ENCODE data around the gene CDK19.

The CDK19 gene

DNA sequence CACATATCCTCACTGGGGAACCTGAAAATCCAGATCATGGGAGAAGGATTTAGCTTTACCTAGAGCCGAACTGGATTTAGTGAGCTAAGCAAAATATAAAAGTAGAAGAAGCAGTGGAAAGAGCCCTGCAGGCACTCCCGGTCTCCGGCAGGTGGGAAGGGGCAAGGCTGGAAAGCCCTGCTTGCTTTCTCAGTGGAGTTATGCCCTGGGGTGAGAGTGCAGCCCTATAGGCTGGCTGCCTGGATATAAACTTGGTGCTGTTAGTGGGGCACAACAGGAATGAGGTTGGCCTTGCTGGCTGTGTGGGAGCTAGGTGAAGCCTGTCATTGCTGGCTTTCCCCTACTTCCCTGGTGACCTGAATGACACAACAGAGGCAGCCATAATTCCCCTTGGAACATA lies 122.0 kb downstream of the CDK19 start:
- TF ChIP-seq FOXP2 (optimal IDR thresholded peaks at IDR 0.05; ENCODE audit: control extremely low read depth, extremely low read length, insufficient read depth) (no peak), EZH2 (IDR thresholded peaks at IDR 0.05) (no peak), POLR2AphosphoS5 (IDR thresholded peaks at IDR 0.05; ENCODE audit: borderline replicate concordance, low read depth, low read length) (no peak)
- no peak for DNase-seq (ENCODE audit: low read depth, low spot score)
- H3K27ac ChIP-seq = no peak overlapping the region
- H3K36me3 ChIP-seq (ENCODE audit: insufficient read depth, low read length) = no peaks in the 10 kb centered on the region
- no peak overlapping the region for H3K4me3 ChIP-seq
- no peaks in the 10 kb centered on the region for H3K9me3 ChIP-seq (ENCODE audit: low read depth, low read length)
- H3K9ac ChIP-seq (ENCODE audit: insufficient read length) = no peak overlapping the region

DNA sequence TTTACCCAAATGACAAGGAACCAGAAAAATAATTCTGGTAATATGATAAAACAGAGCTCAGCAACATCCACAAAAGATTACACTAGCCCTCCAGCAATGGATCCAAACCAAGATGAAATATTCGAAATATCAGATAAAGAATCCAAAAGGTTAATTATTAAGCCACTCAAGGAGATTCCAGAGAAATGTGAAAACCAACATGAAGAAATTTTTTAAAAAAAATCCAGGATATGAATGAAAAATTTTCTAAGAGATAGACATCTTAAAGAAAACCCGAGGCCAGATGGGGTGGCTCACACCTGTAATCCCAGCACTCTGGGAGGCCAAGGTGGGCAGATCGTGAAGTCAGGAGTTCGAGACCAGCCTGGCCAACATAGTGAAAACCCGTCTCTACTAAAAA lies 124.4 kb downstream of the CDK19 start:
- no peak for TF ChIP-seq FOXP2 (optimal IDR thresholded peaks at IDR 0.05; ENCODE audit: control extremely low read depth, extremely low read length, insufficient read depth)
- TF ChIP-seq EZH2 (IDR thresholded peaks at IDR 0.05) = no peak
- no peak for TF ChIP-seq POLR2AphosphoS5 (IDR thresholded peaks at IDR 0.05; ENCODE audit: borderline replicate concordance, low read depth, low read length)
- Histone ChIP-seq H3K9me3 (ENCODE audit: low read depth, low read length) (no peaks in the 10 kb centered on the region), H3K4me3 (no peak overlapping the region), H3K9ac (ENCODE audit: insufficient read length) (no peak overlapping the region), H3K36me3 (ENCODE audit: insufficient read depth, low read length) (no peaks in the 10 kb centered on the region), H3K27ac (no peak overlapping the region)
- no peak for DNase-seq (ENCODE audit: low read depth, low spot score)

DNA sequence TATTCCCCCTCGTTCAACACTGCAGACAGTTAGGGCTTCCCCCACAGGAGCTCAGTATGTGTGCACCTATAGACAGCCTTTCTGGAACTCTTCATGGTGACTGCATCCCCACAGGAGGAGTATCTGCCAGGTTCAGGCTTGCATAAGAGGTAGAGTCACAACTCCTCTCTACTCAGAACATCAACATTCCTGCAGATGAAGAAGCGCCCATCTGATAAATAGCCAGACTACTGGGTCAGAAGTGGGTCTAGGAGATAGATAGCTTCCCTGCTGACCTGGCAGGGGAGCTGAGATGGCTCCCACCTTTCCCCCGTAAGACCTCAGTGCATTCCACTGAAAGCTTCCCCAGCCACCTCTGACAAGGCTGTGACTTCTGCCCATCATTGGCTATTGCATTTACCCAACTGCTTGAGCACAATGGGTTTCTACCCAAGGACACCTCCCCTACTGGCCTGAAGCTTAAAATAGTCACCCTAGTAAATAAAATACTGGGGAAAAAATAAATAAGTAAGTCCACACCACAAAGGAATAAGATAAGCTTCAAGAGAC lies 125.1 kb downstream of the CDK19 start:
- no peak overlapping the region for H3K4me3 ChIP-seq
- no peaks in the 10 kb centered on the region for H3K9me3 ChIP-seq (ENCODE audit: low read depth, low read length)
- H3K36me3 ChIP-seq (ENCODE audit: insufficient read depth, low read length) = no peaks in the 10 kb centered on the region
- H3K27ac ChIP-seq = no peak overlapping the region
- no peak for DNase-seq (ENCODE audit: low read depth, low spot score)
- no peak overlapping the region for H3K9ac ChIP-seq (ENCODE audit: insufficient read length)
- TF ChIP-seq FOXP2 (optimal IDR thresholded peaks at IDR 0.05; ENCODE audit: control extremely low read depth, extremely low read length, insufficient read depth) = no peak
- TF ChIP-seq EZH2 (IDR thresholded peaks at IDR 0.05) = no peak
- no peak for TF ChIP-seq POLR2AphosphoS5 (IDR thresholded peaks at IDR 0.05; ENCODE audit: borderline replicate concordance, low read depth, low read length)

DNA sequence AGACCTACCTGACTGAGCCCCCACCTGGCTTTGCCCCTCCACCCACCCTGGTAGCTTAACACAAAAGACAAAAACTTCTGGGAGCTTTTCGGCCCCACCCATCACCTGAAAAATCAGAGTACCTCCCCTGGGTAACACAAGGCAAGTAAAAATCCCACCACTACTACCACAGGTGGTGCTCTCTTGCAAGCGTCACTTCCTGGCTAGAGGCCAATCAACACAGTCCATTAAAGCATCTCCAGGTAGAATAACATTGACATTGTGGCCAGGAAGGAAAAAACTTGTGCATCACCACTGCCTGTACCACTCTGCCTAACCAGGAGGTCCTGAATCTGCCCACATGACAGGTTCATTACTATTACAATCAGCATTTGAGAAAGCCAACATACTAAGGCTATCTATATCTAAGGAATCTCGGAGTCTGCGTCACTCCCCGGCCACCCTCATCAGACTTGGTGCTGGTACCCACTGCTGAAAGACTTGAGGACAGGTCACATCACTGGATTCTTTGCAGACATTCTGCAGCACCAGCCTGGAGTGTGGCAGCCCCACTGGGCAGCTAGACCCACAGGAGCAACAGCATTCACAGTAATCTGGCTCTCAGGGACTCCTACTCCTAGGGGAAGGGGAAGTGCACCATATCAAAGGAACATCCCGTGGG lies 125.9 kb downstream of the CDK19 start:
- no peaks in the 10 kb centered on the region for H3K36me3 ChIP-seq (ENCODE audit: insufficient read depth, low read length)
- H3K4me3 ChIP-seq = no peak overlapping the region
- H3K27ac ChIP-seq = no peak overlapping the region
- TF ChIP-seq FOXP2 (optimal IDR thresholded peaks at IDR 0.05; ENCODE audit: control extremely low read depth, extremely low read length, insufficient read depth) (no peak), POLR2AphosphoS5 (IDR thresholded peaks at IDR 0.05; ENCODE audit: borderline replicate concordance, low read depth, low read length) (no peak), EZH2 (IDR thresholded peaks at IDR 0.05) (no peak)
- H3K9me3 ChIP-seq (ENCODE audit: low read depth, low read length) = no peaks in the 10 kb centered on the region
- no peak overlapping the region for H3K9ac ChIP-seq (ENCODE audit: insufficient read length)
- no peak for DNase-seq (ENCODE audit: low read depth, low spot score)

DNA sequence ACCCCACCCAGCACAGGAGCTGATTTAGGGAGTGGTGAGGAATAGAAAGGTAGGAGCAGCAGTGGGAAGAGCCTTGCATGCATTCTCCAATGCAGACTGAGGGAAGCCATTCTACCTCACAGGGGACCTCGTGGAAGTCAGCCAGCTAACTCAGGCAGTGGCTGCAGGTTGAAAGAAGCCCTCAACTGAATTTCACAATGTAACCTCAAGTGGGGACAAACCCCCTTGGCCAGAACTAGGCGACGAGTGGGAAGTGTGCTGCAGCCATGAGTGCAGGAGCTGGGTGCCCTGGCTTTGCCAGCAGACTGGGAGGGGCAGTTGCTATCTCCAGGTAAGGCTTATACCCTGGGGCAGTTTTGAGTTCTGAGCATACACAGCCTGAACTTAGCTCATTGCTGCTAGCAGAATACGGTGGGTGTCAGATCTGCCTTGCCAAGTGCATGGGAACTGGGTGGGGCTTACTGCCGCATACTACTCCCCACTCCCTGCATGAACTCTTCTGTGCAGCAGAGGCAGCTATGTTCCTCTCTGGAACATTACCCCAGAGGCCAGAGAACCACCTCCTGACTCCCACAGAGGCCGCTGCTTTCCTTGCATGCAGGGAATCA lies 126.5 kb downstream of the CDK19 start:
- no peak overlapping the region for H3K27ac ChIP-seq
- DNase-seq (ENCODE audit: low read depth, low spot score) = no peak
- H3K4me3 ChIP-seq = no peak overlapping the region

DNA sequence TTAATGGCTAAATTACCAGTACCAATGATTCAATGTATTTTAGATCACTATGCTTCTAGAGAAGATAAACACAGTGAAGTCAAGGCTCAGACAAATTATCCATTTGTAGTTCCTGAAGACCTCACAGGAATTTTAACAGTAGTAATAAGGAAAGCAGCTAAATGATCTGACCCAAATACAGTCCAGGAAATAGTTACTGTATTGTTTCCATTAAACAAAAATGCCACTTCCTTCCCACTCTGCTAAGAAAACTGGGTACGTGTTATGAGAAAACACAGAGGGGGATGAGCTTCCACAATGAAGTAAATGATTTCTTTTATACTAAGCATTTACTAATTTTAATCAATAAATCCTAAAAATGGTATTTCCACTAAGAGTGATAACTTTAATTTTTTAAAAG lies 127.9 kb downstream of the CDK19 start:
- no peaks in the 10 kb centered on the region for H3K36me3 ChIP-seq (ENCODE audit: insufficient read depth, low read length)
- H3K4me3 ChIP-seq = no peak overlapping the region
- DNase-seq (ENCODE audit: low read depth, low spot score) = no peak
- no peaks in the 10 kb centered on the region for H3K9me3 ChIP-seq (ENCODE audit: low read depth, low read length)
- H3K9ac ChIP-seq (ENCODE audit: insufficient read length) = no peak overlapping the region
- TF ChIP-seq FOXP2 (optimal IDR thresholded peaks at IDR 0.05; ENCODE audit: control extremely low read depth, extremely low read length, insufficient read depth) = no peak
- TF ChIP-seq EZH2 (IDR thresholded peaks at IDR 0.05) = no peak
- no peak for TF ChIP-seq POLR2AphosphoS5 (IDR thresholded peaks at IDR 0.05; ENCODE audit: borderline replicate concordance, low read depth, low read length)
- no peak overlapping the region for H3K27ac ChIP-seq

More for the DNA sequence above, 126.5 kb downstream of the CDK19 start:
- H3K9ac ChIP-seq (ENCODE audit: insufficient read length) = no peak overlapping the region
- no peaks in the 10 kb centered on the region for H3K9me3 ChIP-seq (ENCODE audit: low read depth, low read length)
- no peak for TF ChIP-seq FOXP2 (optimal IDR thresholded peaks at IDR 0.05; ENCODE audit: control extremely low read depth, extremely low read length, insufficient read depth)
- no peaks in the 10 kb centered on the region for H3K36me3 ChIP-seq (ENCODE audit: insufficient read depth, low read length)

DNA sequence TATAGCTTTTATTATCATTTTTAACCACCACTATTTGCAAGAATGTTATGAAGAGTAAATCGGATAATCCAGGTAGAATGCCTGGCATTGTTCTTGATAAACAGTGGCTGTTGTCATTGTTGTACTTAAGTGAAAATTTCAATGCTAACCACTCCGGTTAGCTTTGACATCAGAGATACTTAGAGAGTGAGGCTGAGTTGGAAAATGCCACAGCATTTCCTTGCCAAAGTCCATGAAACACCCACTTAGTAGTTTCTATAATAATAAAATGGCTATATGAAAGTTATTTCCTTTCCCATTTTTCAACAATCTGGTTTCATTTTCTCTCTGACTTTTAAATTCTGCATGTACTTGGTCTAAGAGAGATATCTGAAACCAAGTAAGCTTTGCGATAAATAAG lies 132.0 kb downstream of the CDK19 start:
- TF ChIP-seq POLR2AphosphoS5 (IDR thresholded peaks at IDR 0.05; ENCODE audit: borderline replicate concordance, low read depth, low read length) = no peak
- TF ChIP-seq FOXP2 (optimal IDR thresholded peaks at IDR 0.05; ENCODE audit: control extremely low read depth, extremely low read length, insufficient read depth) = no peak
- TF ChIP-seq EZH2 (IDR thresholded peaks at IDR 0.05) = no peak
- Histone ChIP-seq H3K36me3 (ENCODE audit: insufficient read depth, low read length) (no peaks in the 10 kb centered on the region), H3K9ac (ENCODE audit: insufficient read length) (no peak overlapping the region), H3K27ac (no peak overlapping the region), H3K9me3 (ENCODE audit: low read depth, low read length) (no peaks in the 10 kb centered on the region), H3K4me3 (no peak overlapping the region)
- DNase-seq (ENCODE audit: low read depth, low spot score) = no peak

DNA sequence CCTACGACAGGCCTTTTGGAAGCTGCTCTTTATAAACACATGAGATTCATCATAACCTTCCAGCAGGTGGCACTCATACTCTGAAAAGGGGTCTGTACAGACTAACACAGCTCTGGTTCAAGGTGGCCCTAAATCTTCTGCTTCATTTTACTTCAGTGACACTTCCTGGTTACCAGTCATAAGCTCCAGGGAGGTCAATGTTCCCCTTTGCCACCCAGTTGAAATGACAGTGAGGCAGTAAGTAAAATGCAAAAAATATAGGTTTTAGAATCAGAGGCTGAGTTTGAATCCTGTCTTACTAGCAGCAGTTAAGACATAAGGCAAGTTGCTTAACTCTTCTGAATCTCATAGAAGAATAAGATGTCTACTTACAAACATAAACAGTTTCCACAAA lies 132.8 kb downstream of the CDK19 start:
- TF ChIP-seq EZH2 (IDR thresholded peaks at IDR 0.05) (no peak), POLR2AphosphoS5 (IDR thresholded peaks at IDR 0.05; ENCODE audit: borderline replicate concordance, low read depth, low read length) (no peak), FOXP2 (optimal IDR thresholded peaks at IDR 0.05; ENCODE audit: control extremely low read depth, extremely low read length, insufficient read depth) (no peak)
- no peaks in the 10 kb centered on the region for H3K9me3 ChIP-seq (ENCODE audit: low read depth, low read length)
- no peak overlapping the region for H3K4me3 ChIP-seq
- no peak overlapping the region for H3K27ac ChIP-seq
- no peak overlapping the region for H3K9ac ChIP-seq (ENCODE audit: insufficient read length)
- DNase-seq (ENCODE audit: low read depth, low spot score) = peak; percentile 66
- H3K36me3 ChIP-seq (ENCODE audit: insufficient read depth, low read length) = no peaks in the 10 kb centered on the region

Measured in SK-N-MC (cell line).